Hematopoietic multipotent progenitor cell treated with erythropoietin and hydrocortisone succinate and interleukin-3 and kit ligand, for 15 days (in vitro differentiated cells): Measurements from ENCODE around the gene MYL7.

Source experiments
- DNase-seq: peaks from one replicate; pipeline ENCODE4 v3.0.0-alpha.2; 2015; ENCODE audit warnings: low spot score

The MYL7 gene

DNA sequence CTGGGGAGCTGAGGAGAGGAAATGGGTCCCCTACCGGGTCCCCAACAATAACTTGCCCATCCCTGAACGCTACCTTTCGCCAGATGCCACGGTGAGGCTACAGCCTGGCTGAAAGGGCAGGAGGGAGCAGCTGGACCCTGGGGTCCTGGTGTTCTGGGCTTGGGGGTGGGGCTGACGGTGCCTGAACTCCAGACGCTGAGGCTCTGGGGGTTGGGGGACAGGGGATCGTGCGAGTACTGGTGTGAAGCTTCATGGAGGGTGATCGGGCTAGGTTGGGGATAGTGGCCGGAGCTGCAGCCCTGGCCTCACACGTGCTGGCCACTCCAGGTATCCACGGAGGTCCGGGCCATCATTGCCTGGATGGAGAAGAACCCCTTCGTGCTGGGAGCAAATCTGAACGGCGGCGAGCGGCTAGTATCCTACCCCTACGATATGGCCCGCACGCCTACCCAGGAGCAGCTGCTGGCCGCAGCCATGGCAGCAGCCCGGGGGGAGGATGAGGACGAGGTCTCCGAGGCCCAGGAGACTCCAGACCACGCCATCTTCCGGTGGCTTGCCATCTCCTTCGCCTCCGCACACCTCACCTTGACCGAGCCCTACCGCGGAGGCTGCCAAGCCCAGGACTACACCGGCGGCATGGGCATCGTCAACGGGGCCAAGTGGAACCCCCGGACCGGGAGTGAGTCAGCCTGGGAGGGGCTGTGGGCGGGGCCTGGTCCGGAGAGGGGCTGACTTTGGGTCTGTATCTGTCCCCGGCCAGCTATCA lies 28.7 kb downstream of the MYL7 start:
- DNase-seq, result no peak

DNA sequence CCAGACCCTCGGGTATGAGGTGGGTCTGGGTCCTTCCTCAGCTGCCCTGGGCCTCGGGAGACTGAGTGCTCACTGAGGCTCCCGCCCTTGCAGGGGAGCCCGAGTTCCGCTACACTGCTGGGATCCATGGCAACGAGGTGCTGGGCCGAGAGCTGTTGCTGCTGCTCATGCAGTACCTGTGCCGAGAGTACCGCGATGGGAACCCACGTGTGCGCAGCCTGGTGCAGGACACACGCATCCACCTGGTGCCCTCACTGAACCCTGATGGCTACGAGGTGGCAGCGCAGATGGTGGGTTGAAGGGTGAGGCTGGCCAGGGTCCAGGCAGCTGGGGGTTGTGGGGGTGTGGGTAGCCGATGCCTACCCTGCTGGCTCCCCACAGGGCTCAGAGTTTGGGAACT lies 29.4 kb downstream of the MYL7 start:
- no peak for DNase-seq

DNA sequence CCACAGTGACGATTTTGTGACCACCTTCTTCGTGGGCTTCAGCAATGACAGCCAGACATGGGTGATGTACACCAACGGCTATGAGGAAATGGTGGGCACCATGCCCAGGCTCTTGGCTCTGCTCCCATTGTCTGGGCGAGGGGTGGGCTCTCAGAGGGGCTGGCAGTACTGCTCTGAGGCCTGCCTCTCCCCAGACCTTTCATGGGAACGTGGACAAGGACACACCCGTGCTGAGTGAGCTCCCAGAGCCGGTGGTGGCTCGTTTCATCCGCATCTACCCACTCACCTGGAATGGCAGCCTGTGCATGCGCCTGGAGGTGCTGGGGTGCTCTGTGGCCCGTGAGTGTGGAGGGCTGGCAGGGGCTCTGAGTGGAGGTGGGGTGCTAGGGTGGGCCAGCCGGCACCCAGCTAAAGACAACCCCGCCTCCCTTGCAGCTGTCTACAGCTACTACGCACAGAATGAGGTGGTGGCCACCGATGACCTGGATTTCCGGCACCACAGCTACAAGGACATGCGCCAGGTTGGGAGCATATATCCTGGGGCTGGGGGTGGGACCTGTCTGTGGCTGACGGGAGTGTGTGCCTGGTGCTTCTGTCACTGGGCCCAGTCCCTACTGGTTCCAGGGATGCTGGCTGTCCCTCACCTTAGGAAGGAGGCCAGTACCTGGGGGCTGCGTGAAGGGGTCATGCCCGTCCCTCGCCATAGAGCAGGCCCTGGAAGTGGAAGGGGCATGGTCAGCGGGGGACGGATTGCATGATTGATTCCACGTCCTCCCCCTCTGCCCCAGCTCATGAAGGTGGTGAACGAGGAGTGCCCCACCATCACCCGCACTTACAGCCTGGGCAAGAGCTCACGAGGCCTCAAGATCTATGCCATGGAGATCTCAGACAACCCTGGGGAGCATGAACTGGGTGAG lies 30.2 kb downstream of the MYL7 start:
- no peak for DNase-seq

DNA sequence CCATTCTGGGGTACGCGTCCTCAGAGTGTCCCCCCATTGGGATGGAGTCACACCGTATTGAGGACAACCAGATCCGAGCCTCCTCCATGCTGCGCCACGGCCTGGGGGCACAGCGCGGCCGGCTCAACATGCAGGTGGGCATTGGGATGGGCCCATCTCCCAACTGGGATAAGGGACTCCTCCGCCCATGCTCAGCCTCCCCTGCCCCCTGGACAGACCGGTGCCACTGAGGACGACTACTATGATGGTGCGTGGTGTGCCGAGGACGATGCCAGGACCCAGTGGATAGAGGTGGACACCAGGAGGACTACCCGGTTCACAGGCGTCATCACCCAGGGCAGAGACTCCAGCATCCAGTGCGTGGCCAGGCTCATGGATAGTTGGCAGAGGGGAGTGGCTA lies 31.1 kb downstream of the MYL7 start:
- no peak for DNase-seq

DNA sequence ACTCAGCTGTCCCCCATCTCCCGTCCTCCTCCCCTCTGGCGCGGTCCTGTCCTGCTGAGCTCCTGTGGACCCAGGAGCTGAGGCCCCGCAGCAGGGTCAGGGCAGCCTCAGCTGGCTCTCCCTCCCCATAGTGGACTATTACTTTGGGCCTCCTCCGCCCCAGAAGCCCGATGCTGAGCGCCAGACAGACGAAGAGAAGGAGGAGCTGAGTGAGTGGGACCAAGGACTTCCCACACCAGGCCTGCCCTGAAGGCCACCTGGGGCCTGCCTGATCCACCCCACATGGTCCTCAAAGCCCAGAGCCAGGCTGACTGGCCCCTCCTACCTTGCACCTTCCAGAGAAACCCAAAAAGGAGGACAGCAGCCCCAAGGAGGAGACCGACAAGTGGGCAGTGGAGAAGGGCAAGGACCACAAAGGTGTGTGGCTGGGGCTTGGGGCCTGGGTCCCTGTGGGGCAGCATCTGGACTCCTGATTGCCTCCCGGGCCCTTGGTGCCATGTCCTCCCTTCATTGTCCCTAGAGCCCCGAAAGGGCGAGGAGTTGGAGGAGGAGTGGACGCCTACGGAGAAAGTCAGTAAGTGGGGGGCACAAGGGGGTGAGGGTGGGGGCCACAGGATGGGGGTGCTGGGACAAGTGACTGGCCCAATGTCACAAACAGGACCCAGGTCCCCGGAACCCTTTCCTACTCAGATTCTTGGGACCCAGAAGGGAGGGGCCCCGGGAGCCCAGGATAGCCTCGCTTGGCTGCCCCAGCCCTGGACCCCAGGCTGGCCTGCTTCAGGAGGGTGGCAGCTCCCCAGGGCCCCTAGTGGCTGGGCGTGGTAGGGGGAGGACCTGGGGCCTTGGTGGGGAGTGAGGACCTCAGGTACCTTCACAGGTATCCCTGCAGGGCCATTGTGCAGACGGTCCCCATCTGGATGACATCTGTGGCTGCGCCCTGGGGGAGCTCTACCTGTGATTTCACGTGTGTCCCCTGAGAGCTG lies 32.1 kb downstream of the MYL7 start:
- no peak for DNase-seq

DNA sequence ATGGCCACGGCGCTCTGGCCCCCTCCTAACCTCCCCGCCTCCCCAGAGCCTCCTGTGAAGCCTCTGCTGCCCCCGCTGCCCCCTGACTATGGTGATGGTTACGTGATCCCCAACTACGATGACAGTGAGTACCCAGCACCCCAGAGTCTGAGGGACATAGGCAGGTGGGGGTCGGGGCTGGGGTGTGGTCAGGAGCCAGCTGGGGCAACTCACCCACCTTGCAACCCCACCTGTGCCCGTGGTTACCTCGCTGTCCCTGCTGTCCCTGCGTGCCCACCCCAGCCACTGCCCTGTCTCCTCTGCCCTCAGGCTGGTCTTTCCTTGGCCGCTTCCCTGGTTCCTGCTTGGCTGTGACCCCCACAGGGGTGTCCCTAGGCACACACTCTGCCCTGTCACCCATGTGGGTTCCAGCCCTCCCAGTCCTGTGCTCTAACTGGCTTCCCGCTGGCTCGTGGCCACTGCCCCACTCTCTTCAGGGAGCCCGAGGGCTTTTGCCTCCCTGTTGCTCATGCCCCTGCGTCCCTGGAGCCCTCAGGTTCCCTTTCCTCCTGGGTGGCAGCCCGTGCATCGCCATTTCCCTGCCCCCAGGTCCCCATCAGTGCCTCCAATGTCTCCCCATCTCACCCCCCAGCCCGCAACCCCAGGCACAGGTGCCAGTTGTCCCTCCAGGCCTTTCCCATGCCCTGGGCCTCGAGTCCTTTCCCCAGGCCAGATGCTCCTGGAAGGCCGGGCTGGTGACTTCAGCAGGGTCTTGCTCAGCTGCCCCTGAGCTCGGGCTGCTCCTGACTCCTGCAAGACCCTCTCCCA lies 33.0 kb downstream of the MYL7 start:
- no peak for DNase-seq

DNA sequence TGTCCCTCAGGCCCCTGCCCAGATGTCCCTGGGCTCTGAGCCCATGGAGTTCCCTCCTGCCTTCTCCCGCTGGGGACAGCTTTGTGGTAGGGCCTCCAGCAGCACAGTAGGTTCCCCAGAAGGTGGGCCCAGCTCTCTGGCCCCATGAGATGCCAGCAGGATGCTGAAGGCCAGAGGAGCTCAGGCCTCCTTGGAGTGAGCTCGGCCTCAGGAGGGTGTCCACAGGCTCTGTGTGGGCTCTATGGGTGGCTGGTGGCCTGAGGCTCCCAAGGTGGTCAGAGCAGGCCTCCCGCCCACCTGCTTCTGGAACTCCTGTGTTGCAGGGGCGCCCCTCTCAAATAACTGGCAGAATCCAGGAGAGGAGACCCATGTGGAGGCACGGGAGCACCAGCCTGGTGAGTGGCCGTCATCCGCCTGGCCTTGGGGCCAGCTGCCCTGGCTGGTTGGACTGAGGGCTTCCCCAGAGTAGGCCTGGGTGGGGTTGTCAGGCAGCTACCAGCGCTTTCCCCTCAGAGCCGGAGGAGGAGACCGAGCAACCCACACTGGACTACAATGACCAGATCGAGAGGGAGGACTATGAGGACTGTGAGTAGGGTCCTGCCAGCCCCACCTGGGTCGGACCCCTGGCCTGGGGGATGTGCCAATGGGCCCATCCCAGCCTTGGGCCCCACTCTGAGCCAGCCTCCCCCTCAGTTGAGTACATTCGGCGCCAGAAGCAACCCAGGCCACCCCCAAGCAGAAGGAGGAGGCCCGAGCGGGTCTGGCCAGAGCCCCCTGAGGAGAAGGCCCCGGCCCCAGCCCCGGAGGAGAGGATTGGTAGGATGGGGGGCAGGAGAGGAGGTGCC lies 33.8 kb downstream of the MYL7 start:
- no peak for DNase-seq

DNA sequence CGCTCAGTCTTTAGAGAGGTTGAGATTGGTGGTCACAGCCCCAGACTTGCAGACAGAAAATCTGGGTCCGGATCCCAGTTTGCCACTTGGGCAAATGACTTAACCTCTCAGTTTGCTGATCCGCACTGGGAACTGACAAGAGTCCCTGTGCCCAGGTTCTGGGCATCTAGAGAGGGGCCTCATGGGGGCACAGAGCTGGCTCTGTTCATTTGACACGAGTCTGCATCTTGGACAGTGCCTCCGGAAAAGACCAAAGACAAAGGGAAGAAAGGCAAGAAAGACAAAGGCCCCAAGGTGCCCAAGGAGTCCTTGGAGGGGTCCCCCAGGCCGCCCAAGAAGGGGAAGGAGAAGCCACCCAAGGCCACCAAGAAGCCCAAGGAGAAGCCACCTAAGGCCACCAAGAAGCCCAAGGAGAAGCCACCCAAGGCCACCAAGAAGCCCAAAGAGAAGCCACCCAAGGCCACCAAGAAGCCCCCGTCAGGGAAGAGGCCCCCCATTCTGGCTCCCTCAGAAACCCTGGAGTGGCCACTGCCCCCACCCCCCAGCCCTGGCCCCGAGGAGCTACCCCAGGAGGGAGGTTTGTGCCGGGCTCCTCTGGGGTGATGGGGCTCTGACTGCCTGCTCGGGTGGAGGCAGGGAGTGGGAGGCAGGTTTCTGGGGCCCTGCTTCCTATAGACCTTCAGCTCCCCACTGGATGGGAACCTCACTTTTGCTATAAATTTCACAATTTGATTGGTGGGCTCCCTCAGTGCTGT lies 34.6 kb downstream of the MYL7 start:
- DNase-seq, result no peak

DNA sequence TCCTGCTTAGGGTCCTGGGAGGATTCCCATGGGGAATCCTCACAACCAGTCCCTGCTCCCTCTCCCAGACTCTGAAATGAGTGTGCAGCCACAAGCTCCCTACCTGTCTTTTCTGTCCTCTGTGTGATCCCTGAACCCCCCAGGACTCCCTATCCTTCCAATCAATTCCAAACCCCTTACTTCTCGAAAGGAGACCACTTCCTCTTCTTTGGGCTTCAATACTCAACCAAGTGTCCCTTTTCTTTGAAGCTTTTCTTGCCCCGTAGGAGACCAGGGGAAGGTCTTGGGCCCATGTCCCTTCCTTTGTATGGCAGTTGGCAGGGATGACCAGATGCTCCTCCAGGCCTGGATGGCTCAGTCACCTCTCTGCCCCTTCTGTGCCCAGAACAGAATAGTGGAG lies 35.3 kb downstream of the MYL7 start:
- no peak for DNase-seq

DNA sequence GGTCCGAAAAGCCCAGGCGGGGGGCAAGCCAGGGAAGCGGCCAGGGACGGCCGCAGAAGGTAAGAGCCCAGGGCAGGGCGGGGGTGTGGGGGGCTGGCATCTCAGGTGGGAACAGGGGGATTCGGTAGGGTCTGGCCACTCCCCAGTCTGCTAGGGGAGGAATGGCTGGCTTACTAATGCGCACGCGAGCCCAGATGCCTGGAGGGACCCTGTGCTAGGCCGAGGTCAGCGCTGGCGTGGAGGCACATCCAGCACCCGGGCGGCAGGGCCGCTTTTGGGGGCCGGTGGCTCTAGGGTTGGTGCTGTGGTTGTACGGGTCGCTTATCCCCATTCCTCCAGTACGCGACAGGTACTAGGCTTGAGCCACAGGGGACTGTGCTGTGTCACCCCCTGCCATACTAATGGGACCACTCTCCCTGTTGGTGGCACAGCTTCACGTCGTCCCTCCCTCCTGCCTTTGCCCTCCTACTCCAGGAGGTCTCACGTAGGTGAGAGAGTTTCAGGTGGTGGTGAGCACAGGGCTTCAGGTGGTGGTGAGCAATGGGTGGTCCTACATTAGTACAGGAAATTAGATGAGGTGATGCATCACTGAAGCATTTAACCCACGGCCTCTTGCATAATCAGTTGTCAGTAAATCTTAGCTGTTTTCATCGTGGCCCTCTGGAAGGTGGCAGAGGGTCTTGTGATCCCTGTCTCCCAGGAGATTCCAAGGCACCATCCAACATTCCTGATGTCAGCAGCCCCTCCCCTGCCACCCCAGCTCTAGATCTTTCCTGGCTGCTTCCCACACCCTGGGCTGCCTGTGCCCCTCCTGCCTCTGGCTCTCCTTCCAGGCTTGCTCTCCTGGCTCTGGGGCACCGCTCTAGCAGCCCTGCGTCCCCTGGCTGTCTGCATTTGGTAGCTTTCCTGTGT lies 36.0 kb downstream of the MYL7 start:
- no peak for DNase-seq

DNA sequence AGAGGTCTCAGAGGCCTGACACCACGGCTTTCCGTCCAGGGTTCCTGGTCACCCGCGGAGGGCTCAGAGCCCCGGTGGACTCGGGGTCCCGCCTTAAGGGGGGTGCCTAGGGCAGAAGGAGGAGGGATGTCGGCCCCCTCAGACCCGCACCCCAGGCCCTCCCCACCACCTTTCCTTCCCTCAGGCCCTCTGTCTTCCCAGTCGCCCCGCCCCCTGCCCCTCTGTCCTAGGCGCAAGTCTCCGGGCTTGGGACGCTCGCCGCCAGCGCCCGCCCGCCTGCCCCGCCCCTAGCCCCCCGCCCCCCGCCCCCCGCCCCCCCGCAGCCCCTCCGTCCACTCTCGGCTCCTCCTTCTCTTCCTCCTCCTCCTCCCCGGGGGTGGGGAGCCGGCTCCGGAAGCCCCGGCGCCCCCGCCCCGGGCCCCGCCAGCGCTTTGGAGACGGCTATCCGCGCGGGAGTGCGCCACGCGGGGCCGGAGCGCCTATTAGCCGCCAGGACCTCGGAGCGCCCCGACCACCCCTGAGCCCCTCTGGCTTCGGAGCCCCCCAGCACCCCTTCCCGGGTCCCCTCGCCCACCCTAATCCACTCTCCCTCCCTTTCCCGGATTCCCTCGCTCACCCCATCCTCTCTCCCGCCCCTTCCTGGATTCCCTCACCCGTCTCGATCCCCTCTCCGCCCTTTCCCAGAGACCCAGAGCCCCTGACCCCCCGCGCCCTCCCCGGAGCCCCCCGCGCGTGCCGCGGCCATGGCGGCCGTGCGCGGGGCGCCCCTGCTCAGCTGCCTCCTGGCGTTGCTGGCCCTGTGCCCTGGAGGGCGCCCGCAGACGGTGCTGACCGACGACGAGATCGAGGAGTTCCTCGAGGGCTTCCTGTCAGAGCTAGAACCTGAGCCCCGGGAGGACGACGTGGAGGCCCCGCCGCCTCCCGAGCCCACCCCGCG lies 36.9 kb downstream of the MYL7 start, which contains the start of gene AEBP1:
Gene AEBP1 (plus strand): TSS at position 423 of the 937 bp plus-strand sequence. CDS start 321 bp downstream, at position 744.
- no peak for DNase-seq

DNA sequence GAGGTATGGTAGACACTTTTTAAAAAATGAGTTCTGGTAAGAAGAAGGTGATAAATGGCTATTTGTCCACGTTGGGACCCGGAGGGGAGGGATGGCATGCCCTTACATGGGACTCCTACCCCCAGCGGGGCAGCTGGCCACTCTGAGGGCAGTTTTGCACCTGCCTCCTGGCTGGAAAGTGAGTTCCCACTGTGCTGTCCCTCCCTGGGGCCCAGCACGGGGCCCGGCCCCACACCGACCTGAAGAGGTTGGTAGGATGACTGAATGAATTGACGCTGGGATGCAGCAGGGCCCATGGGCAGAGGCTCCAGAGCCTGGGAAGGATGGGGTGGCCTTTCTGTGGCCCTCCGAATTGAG lies 37.6 kb downstream of the MYL7 start:
- no peak for DNase-seq

DNA sequence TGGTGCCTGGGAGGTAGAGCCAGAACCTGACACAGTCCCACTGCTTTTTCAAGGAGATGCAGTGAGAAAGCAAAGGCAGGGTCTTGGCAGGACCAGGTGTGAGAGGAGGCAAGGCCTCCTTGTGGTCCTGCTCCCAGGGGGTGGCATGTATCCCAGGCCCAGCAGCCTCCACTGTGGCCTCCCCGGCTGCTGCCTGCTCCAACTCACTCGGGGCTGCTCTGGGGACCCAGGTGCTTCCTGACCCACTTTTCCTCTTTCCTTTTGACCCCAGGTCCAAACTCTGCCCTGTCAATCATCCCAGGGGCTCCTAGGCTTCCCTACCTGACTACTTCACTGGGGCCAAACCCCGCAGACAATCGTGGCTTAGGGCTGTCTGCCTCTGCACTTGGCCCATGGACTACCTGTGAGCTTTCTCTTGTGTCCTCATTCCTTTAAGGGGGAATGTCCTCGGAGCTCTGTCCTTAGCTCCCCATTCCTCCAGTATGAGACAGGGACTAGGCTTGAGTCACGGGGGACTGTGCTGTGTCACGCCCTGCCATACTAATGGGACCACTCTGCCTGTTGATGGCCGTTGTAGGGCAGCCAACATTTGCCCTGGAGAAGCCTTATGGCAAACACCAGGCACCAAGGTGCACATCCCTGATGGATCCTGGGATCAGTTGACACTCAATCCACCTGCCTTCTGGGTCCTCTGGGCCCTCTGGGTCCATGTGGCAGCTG lies 38.1 kb downstream of the MYL7 start:
- DNase-seq, result no peak

DNA sequence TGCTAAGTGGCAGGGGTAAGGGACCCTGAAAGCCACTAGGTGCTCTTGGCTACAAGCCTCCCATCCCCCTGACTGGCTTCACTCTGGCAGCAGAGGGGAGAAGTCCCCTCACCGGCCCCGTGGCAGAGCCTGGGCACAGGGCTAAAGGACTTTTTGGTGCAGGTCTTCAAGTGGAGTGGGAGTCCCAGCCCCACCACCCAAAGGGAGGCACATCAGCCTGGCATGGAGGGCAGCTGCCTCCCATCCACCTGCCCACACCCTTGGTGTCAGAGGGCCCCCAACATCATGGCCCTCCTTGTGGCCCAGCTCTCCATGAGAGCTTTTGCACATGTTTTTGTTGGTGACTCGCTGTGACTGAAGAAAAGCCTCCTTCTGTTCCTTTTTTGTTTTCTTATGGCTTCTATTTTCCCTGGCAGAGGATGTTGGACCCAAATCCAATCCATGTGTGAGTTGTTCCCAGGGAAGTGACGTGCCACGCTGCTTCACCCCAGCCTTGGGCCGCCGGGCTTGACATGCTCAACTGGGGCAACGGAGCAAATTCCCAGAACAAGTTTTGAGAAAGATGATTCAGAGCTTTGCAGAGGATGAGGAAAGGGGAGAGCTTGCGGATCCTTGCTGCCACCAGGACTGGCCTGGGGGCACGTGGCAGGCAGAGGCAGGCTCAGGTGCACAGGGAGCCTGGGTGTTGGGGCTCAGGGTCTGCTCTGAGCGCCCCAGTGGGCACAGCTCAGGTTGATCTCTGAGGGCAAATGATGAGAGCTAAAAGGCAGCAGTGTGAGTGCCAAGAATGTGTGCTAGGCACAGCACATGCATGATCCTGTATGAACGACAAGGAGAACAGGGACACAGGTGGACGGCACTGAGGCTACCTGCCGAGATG lies 38.9 kb downstream of the MYL7 start:
- DNase-seq, result no peak

DNA sequence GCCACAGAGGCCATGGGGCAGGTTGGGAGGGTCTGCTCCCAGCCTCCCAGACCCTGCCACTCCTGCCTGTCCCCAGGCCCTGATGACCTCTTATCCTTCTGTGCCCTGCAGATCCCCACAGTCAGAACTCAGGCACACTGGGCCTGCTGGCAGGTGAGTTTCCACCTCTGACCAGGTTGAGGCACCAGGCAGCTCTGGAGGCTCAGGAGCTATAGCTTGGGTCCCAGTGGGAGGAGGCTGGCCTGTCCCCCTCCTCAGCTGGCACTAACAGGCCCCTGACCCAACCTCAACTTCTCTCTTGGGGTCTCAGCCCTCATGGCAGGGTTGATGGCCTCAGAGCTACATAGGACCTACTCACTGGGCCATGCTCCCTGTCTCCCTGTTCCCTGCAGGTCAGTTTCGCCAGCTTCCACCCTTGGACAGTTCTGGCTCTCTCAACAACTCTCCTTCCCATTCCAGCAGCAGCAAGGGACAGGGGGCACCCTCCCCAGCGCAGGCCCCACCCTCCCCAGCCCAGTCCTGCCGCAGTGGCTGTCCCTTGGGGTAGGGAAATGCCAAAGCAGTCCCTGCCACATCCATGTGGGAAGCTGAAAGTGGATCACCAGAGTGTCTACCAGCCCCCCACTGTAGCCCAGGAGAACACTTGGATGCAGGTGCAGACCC lies 39.7 kb downstream of the MYL7 start:
- DNase-seq, result no peak
